IPS-15b (cell line): ENCODE measurements around the gene USH2A.
"Not testable (repeated sequence)": the region's sequence is repeated elsewhere in the genome, so short reads cannot be mapped to it uniquely, and the experiment has no call there.

Source experiments
- H3K27me3 ChIP-seq: one replicate; pipeline ENCODE4 v1.6.1; 2013; ENCODE audit warnings: low read length; ENCODE audit not compliant: control insufficient read depth, insufficient read depth
- H3K36me3 ChIP-seq: one replicate; pipeline ENCODE4 v1.6.1; 2013; ENCODE audit warnings: low read length; ENCODE audit not compliant: control insufficient read depth, insufficient read depth
- H3K4me1 ChIP-seq: one replicate; pipeline ENCODE4 v1.6.1; 2013; ENCODE audit warnings: mild to moderate bottlenecking, low read length; ENCODE audit not compliant: control insufficient read depth, insufficient read depth
- H3K4me3 ChIP-seq: one replicate; pipeline ENCODE4 v1.5.1; 2013; ENCODE audit warnings: low read depth, low read length
- H3K9ac ChIP-seq: one replicate; pipeline ENCODE4 v1.6.1; 2013; ENCODE audit warnings: low read depth, mild to moderate bottlenecking, low read length
- H3K9me3 ChIP-seq: one replicate; pipeline ENCODE4 v1.6.1; 2013; ENCODE audit warnings: mild to moderate bottlenecking, low read length; ENCODE audit not compliant: control insufficient read depth, insufficient read depth

The USH2A gene

DNA sequence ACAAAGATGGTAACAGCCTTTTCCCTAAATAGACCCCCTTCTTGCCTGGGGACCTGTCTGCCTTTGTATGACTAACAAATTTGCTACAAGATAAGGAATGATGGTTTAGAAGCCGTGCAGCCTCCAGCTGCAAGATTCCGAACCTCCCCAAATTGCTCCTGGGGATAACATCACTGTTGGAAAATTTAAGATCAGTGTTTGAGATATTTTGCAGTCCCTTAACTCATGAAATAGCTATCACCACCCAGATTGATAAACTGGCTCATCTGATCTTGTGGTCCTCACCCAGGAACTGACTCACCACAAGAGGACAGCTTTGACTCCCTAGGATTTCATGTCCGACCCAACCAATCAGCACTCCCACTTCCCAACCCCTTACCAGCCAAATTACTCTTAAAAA lies 254.7 kb downstream of the USH2A start:
- no peak overlapping the region for H3K9ac ChIP-seq
- H3K27me3 ChIP-seq, result no peaks in the 10 kb centered on the region
- H3K4me3 ChIP-seq, result no peak overlapping the region
- H3K4me1 ChIP-seq, result no peaks in the 10 kb centered on the region
- H3K36me3 ChIP-seq, result no peaks in the 10 kb centered on the region
- H3K9me3 ChIP-seq, result no peaks in the 10 kb centered on the region

- H3K9ac ChIP-seq, result no peak overlapping the region
- H3K36me3 ChIP-seq, result peaks cover 10% of the 10 kb centered on the region
- H3K4me3 ChIP-seq, result no peak overlapping the region
- peaks cover 3% of the 10 kb centered on the region for H3K9me3 ChIP-seq
- peaks cover 6% of the 10 kb centered on the region for H3K4me1 ChIP-seq
- no peaks in the 10 kb centered on the region for H3K27me3 ChIP-seq
Measured at GRCh38 chr1:216154063-216154462, 269.2 kb downstream of the USH2A start.

- H3K4me3 ChIP-seq, result no peak overlapping the region
- H3K9ac ChIP-seq, result no peak overlapping the region
- H3K36me3 ChIP-seq, result peaks cover 10% of the 10 kb centered on the region
- H3K9me3 ChIP-seq, result peaks cover 3% of the 10 kb centered on the region
- no peaks in the 10 kb centered on the region for H3K27me3 ChIP-seq
- H3K4me1 ChIP-seq, result peaks cover 6% of the 10 kb centered on the region
Measured at GRCh38 chr1:216153130-216153529, 270.1 kb downstream of the USH2A start.

DNA sequence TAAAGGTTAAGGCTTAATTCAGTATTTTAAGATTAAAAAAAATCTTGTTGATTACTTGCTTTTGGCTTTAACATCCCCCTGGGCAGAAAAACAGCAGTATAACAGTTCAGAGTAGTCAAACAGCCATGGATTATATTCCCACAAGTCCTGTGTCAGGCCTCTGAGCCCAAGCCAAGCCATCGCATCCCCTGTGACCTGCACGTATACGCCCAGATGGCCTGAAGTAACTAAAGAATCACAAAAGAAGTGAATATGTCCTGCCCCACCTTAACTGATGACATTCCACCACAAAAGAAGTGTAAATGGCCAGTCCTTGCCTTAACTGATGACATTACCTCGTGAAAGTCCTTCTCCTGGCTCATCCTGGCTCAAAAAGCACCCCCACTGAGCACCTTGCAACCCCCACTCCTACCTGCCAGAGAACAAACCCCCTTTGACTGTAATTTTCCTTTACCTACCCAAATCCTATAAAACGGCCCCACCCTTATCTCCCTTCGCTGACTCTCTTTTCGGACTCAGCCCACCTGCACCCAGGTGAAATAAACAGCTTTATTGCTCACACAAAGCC lies 277.7 kb downstream of the USH2A start:
- H3K9me3 ChIP-seq, H3K36me3 ChIP-seq, H3K27me3 ChIP-seq: not testable (repeated sequence)
- Histone ChIP-seq H3K4me1 (peaks cover 26% of the 10 kb centered on the region), H3K4me3 (peak overlapping the region; percentile 16), H3K9ac (peak overlapping the region; percentile 28)

DNA sequence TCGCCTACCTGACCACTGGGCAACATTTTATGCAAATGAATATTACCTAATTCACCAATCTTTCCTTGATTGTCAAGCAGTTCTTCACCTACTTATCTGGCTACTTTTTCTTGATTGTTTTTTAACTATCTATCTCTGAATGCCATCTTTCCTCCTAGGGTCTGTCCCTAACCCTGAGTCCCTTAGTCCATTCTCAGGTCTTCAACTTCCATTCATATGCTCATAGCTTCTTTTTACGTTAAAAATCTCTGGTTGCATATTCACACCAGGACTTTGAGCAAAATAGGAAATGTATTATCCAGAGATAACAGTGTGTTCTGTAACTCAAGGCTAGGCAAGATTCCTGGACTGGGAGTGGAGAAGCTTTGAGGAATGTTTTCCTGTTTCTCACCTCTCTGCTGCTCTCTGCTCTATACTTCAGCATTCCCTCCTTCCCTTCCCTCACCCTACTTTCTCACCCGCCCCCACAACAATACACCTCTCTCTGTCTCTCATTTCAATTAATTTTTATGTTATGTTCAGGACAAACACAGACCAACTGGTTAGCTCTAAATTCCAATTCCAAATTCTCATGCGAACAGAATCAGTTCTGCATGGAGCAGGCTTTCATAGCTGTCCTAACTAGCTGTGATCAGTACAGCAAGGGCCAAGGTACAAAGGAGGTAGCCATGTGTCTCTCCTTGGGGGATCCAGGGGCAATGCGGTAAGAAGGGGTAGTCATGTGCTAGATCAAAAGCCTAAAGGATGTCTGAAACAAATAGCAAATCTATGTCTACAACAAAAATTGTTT lies 278.4 kb downstream of the USH2A start:
- Histone ChIP-seq H3K27me3 (no peaks in the 10 kb centered on the region), H3K4me1 (peaks cover 26% of the 10 kb centered on the region), H3K4me3 (peak overlapping the region; percentile 16), H3K36me3 (no peaks in the 10 kb centered on the region), H3K9me3 (no peaks in the 10 kb centered on the region), H3K9ac (peak overlapping the region; percentile 28)

- Histone ChIP-seq H3K9me3 (no peaks in the 10 kb centered on the region), H3K4me1 (peaks cover 26% of the 10 kb centered on the region), H3K4me3 (no peak overlapping the region), H3K9ac (no peak overlapping the region), H3K36me3 (no peaks in the 10 kb centered on the region), H3K27me3 (no peaks in the 10 kb centered on the region)
Measured at GRCh38 chr1:216142921-216143320, 280.3 kb downstream of the USH2A start.

GRCh38 chr1:216140730-216141524 lies 282.3 kb downstream of the USH2A start:
- Histone ChIP-seq H3K9me3 (no peaks in the 10 kb centered on the region), H3K36me3 (no peaks in the 10 kb centered on the region), H3K4me1 (peaks cover 26% of the 10 kb centered on the region), H3K9ac (no peak overlapping the region), H3K4me3 (no peak overlapping the region), H3K27me3 (no peaks in the 10 kb centered on the region)

DNA sequence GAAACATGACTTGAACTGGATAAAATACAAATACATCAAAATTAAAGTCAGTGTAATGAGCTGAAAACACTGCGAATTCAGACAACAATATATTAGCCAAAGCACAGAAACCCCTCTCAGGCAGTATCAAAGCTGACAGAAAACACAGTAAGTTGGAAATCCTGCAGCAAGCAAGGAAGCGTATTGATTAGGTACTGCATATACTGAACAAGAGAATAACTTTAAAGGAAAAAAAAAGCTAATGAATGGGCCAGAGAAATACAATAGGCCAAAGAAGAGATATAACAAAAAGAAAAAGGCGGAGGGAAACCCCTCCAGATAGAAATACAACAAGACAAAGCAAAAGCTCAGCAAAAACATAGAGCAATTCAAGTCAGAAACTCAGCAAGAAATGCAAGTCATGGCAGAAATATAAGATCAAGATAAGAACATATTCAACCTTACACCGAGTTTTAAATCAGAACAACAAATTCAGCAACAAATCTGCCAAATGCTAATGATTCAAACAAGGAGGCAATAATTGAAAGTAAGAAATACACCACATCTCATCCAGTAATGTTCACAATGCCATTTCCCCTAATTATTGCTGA lies 299.0 kb downstream of the USH2A start:
- Histone ChIP-seq H3K9me3 (no peaks in the 10 kb centered on the region), H3K4me3 (no peak overlapping the region), H3K36me3 (no peaks in the 10 kb centered on the region), H3K9ac (no peak overlapping the region), H3K27me3 (no peaks in the 10 kb centered on the region), H3K4me1 (peaks cover 2% of the 10 kb centered on the region)

- Histone ChIP-seq H3K4me1 (peaks cover 2% of the 10 kb centered on the region), H3K27me3 (no peaks in the 10 kb centered on the region), H3K9ac (no peak overlapping the region), H3K4me3 (no peak overlapping the region), H3K36me3 (no peaks in the 10 kb centered on the region), H3K9me3 (no peaks in the 10 kb centered on the region)
Measured at GRCh38 chr1:216123446-216124191, 299.6 kb downstream of the USH2A start.

DNA sequence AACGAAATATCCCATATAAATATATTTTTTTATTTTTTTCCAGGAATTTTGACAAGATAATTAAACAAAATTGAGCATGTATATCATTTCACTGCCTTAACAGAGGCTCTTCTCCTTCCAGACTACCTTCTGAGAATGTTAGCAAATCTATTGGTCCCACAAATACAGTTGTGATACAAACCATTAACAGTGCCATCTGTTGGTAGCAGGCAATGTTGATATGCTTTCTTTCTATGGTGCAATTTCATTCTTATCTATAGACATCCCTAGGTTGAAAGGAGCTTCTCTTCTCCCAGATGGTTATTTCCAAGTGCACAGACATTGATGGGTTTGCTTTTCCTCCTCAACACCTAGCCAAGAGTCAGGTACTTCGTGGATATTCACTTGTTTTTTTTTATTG lies 303.6 kb downstream of the USH2A start:
- no peaks in the 10 kb centered on the region for H3K36me3 ChIP-seq
- no peaks in the 10 kb centered on the region for H3K27me3 ChIP-seq
- H3K9me3 ChIP-seq, result no peaks in the 10 kb centered on the region
- H3K9ac ChIP-seq, result no peak overlapping the region
- no peak overlapping the region for H3K4me3 ChIP-seq
- H3K4me1 ChIP-seq, result peaks cover 8% of the 10 kb centered on the region

GRCh38 chr1:216114180-216114579 lies 309.1 kb downstream of the USH2A start:
- peaks cover 8% of the 10 kb centered on the region for H3K4me1 ChIP-seq
- no peaks in the 10 kb centered on the region for H3K36me3 ChIP-seq
- H3K4me3 ChIP-seq, result no peak overlapping the region
- H3K27me3 ChIP-seq, result no peaks in the 10 kb centered on the region
- H3K9ac ChIP-seq, result no peak overlapping the region
- H3K9me3 ChIP-seq, result no peaks in the 10 kb centered on the region
